Gastrocnemius medialis (tissue), 4 donors: ENCODE results near the gene HBQ1. TPM values are rescaled to one million over a fixed set of nuclear protein-coding genes. Genes with fewer than 3 reads are reported as not detected.

Source experiments
- ATAC-seq, 2 donors: fragments of 150-250 bp; one replicate each; pipeline ENCODE4 v1.9.1; 2016
- DNase-seq, 2 donors: peaks; one replicate each; pipeline ENCODE4 v3.0.0-alpha.2; 2019
- H3K27ac ChIP-seq, 4 donors: fragments of 200-600 bp; sonication (generic); 1 replicate in 1 of 4; 2 replicates in 3 of 4; pipeline ENCODE4 v1.5.1; 2016 to 2018; ENCODE audit warnings: mild to moderate bottlenecking in 2 of 4, moderate library complexity in 1 of 4
- H3K27me3 ChIP-seq, 3 donors: fragments of 200-600 bp; sonication (generic) in 2 of 3; 1 replicate in 1 of 3; 2 replicates in 2 of 3; pipeline versions ENCODE4 v1.5.1 to v1.6.0; 2016 to 2019; ENCODE audit warnings: mild to moderate bottlenecking in 1 of 3, moderate library complexity in 1 of 3
- H3K36me3 ChIP-seq, 2 donors: fragments of 200-600 bp; sonication (generic) in 1 of 2; one replicate each; pipeline ENCODE4 v1.5.1; 2017 to 2018
- H3K4me1 ChIP-seq, 2 donors: fragments of 200-600 bp; sonication (generic) in 1 of 2; one replicate each; pipeline ENCODE4 v1.5.1; 2016 to 2017; ENCODE audit warnings: mild to moderate bottlenecking in 2 of 2
- H3K4me3 ChIP-seq, 4 donors: fragments of 200-600 bp; sonication (generic) in 3 of 4; 1 replicate in 1 of 4; 2 replicates in 3 of 4; pipeline ENCODE4 v1.5.1; 2016 to 2019; ENCODE audit warnings: mild to moderate bottlenecking in 2 of 4
- H3K9me3 ChIP-seq, 3 donors: fragments of 200-600 bp; sonication (generic) in 2 of 3; 1 replicate in 1 of 3; 2 replicates in 2 of 3; pipeline ENCODE4 v1.5.1; 2016 to 2019
- CTCF ChIP-seq, 5 experiments: fragments of 450-650 bp in 3 of 5; fragments of 200-600 bp in 2 of 5; sonication (generic) in 2 of 5; IDR thresholded peaks in 4 of 5; conservative IDR thresholded peaks in 1 of 5; 1 replicate in 4 of 5; 2 replicates in 1 of 5; pipeline ENCODE4 v1.5.1; 2016 to 2019; ENCODE audit warnings: antibody characterized with exemption in 5 of 5, mild to moderate bottlenecking in 3 of 5, moderate library complexity in 3 of 5
- POLR2A ChIP-seq, 2 donors: fragments of 450-650 bp; IDR thresholded peaks; one replicate each; pipeline ENCODE4 v1.6.1; 2017; ENCODE audit warnings: antibody characterized with exemption in 2 of 2, mild to moderate bottlenecking in 2 of 2, moderate library complexity in 2 of 2
- in situ Hi-C, 4 donors: fragments of 200-750 bp; cut with MboI; loops; one replicate each; pipeline versions ENCODE4 v1.15.0 to v1.8.0; 2017; ENCODE audit warnings: low sequenced_read_pairs in 4 of 4
- intact Hi-C: fragments of 100-400 bp; cut with DNase I; formaldehyde crosslinking; loops from one replicate; pipeline ENCODE4 v1.15.1; 2023; ENCODE audit warnings: low total_unique reads
- total RNA-seq, 4 donors: library from RNA; depleted of rRNA; stranded (reverse); fragments of >200 nt; gene quantifications; one replicate each; pipeline versions ENCODE4 v1.1.0 to v1.2.3, GENCODE V29; 2016

HBQ1 gene
- total RNA-seq, 4 donors from 2014 or later = not detected

GRCh38 chr16:183005-183404 lies 2.7 kb downstream of the HBQ1 start:
- intact Hi-C loops (no loop called here), in situ Hi-C loops (loop anchor here in 2 of 4 donors (5.0 kb wide), 1 partner anchor 76 kb away; no protein-coding TSS in a partner anchor)
- H3K36me3 ChIP-seq = peaks cover 0 to 9% of the 10 kb centered on the region in 2 donors
- DNase-seq (no peak), ATAC-seq (no peak)
- H3K4me1 ChIP-seq = peaks cover 8 to 10% of the 10 kb centered on the region in 2 donors
- no peaks in the 10 kb centered on the region for H3K9me3 ChIP-seq
- peaks cover 30 to 33% (median 32%) of the 10 kb centered on the region in 3 donors for H3K27me3 ChIP-seq
- no peak overlapping the region for H3K27ac ChIP-seq
- TF ChIP-seq POLR2A (IDR thresholded peaks at IDR 0.05) = no peak
- H3K4me3 ChIP-seq = no peak overlapping the region

GRCh38 chr16:185213-185612 lies 5.0 kb downstream of the HBQ1 start:
- TF ChIP-seq POLR2A (IDR thresholded peaks at IDR 0.05) = no peak
- TF ChIP-seq CTCF (IDR thresholded peaks at IDR 0.05 in 4 of 5, conservative IDR thresholded peaks at IDR 0.05 in 1 of 5) = no peak
- no peak overlapping the region for H3K4me3 ChIP-seq
- no peak for ATAC-seq
- H3K36me3 ChIP-seq = peaks cover 8 to 28% of the 10 kb centered on the region in 2 donors
- DNase-seq = no peak
- no peak overlapping the region for H3K27ac ChIP-seq
- in situ Hi-C loops = no loop called here
- H3K4me1 ChIP-seq = peaks cover 8 to 10% of the 10 kb centered on the region in 2 donors
- H3K9me3 ChIP-seq = no peaks in the 10 kb centered on the region
- intact Hi-C loops = no loop called here
- H3K27me3 ChIP-seq = peaks cover 9 to 11% (median 11%) of the 10 kb centered on the region in 3 donors

DNA sequence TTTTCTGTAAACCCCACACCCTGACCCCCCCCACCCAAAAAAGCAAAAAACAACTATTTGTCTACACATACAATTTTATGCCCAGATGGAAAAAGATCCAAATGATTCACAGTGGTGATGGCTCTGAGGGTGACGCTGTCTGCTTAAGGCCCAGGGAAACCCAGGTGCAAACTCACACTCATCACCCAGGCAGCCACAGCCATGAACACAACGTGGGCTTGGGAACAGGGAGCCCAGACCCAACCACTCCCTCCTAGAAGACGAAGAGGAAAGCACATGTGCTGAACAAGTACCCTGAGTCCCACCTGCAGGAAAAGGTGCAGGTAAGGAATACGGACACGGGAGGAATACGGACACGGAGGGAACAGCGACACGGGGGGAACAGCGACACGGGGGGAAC lies 5.4 kb downstream of the HBQ1 start:
- TF ChIP-seq POLR2A (IDR thresholded peaks at IDR 0.05) (no peak), CTCF (IDR thresholded peaks at IDR 0.05 in 4 of 5, conservative IDR thresholded peaks at IDR 0.05 in 1 of 5) (no peak)
- in situ Hi-C loops (no loop called here), intact Hi-C loops (no loop called here)
- ATAC-seq = no peak
- no peak for DNase-seq
- Histone ChIP-seq H3K4me1 (peaks cover 6 to 7% of the 10 kb centered on the region in 2 donors), H3K9me3 (no peaks in the 10 kb centered on the region), H3K4me3 (no peak overlapping the region), H3K27ac (no peak overlapping the region), H3K27me3 (peaks cover 5 to 7% (median 7%) of the 10 kb centered on the region in 3 donors), H3K36me3 (peaks cover 8 to 33% of the 10 kb centered on the region in 2 donors)

GRCh38 chr16:187330-187729 lies 7.1 kb downstream of the HBQ1 start:
- Histone ChIP-seq H3K9me3 (no peaks in the 10 kb centered on the region), H3K4me1 (no peaks in the 10 kb centered on the region), H3K27me3 (no peaks in the 10 kb centered on the region), H3K36me3 (peaks cover 8 to 48% of the 10 kb centered on the region in 2 donors), H3K4me3 (no peak overlapping the region), H3K27ac (no peak overlapping the region)
- in situ Hi-C loops (no loop called here), intact Hi-C loops (no loop called here)
- TF ChIP-seq POLR2A (IDR thresholded peaks at IDR 0.05) (no peak), CTCF (IDR thresholded peaks at IDR 0.05 in 4 of 5, conservative IDR thresholded peaks at IDR 0.05 in 1 of 5) (no peak)
- ATAC-seq (no peak), DNase-seq (no peak)

DNA sequence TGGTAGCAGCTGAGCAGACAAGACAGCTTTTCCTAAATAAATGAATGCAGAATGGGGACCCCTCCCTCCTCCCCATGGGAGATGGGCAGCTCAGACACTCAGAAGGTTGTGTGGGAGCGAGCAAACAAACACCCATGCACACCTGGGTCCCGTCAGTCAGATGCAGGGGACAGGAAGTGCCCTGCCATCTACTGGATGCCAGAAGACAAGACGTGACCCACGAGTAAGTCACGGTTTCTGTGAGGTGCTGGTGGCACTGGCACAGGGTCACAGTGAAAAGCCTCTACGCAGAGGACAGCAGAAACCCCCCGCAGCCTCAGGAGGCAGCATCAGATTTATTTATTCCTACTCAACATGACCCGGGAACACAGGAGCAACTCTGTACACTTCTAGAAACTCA lies 8.4 kb downstream of the HBQ1 start:
- ATAC-seq (no peak), DNase-seq (no peak)
- Histone ChIP-seq H3K4me3 (no peak overlapping the region), H3K27me3 (no peaks in the 10 kb centered on the region), H3K9me3 (no peaks in the 10 kb centered on the region), H3K36me3 (peaks cover 13 to 61% of the 10 kb centered on the region in 2 donors), H3K27ac (no peak overlapping the region), H3K4me1 (no peaks in the 10 kb centered on the region)
- TF ChIP-seq CTCF (IDR thresholded peaks at IDR 0.05 in 4 of 5, conservative IDR thresholded peaks at IDR 0.05 in 1 of 5) = no peak
- TF ChIP-seq POLR2A (IDR thresholded peaks at IDR 0.05) = no peak
- in situ Hi-C loops (no loop called here), intact Hi-C loops (no loop called here)
